Measurements from ENCODE around the gene TMEM8B. TPM values are rescaled to one million over a fixed set of nuclear protein-coding genes. Genes with fewer than 3 reads are reported as not detected.

TMEM8B gene
- total and polyA plus RNA-seq, 10 donors: 2.9 to 9.8 (median 6.2) TPM

- Histone ChIP-seq H3K4me3 (no peak overlapping the region), H3K27ac (no peak overlapping the region), H3K36me3 (no peaks in the 10 kb centered on the region), H3K4me1 (no peaks in the 10 kb centered on the region), H3K27me3 (replicated peaks in 1 of 7) (peaks cover 0 to 6% (median 0%) of the 10 kb centered on the region in 7 donors), H3K9me3 (peaks cover 0 to 8% (median 2%) of the 10 kb centered on the region in 8 donors)
- intact Hi-C loops (cut with DNase I; ENCODE audit: low total_unique reads): no loop called here
- TF ChIP-seq CTCF (IDR thresholded peaks at IDR 0.05 in 8 of 11, conservative IDR thresholded peaks at IDR 0.05 in 3 of 11): no peak
- no peak for TF ChIP-seq POLR2A (IDR thresholded peaks at IDR 0.05)
- TF ChIP-seq POLR2AphosphoS5 (IDR thresholded peaks at IDR 0.05): no peak
- DNase-seq: no peak
- 78 to 90% (median 83%) methylated on average over 2 to 3 of the region's 3 CpGs for WGBS, 5 donors
These were observed 42.5 kb downstream of the TMEM8B start for GRCh38 chr9:35871545-35871944.

GRCh38 chr9:35872505-35872904 lies 43.5 kb downstream of the TMEM8B start:
- Histone ChIP-seq H3K4me1 (no peaks in the 10 kb centered on the region), H3K36me3 (no peaks in the 10 kb centered on the region), H3K27ac (no peak overlapping the region), H3K4me3 (no peak overlapping the region), H3K27me3 (replicated peaks in 1 of 7) (peaks cover 0 to 6% (median 0%) of the 10 kb centered on the region in 7 donors), H3K9me3 (peaks cover 0 to 18% (median 11%) of the 10 kb centered on the region in 8 donors)
- 72 to 87% (median 78%) methylated on average over 3 of the region's 3 CpGs for WGBS, 5 donors
- intact Hi-C loops (cut with DNase I; ENCODE audit: low total_unique reads): no loop called here
- no peak for TF ChIP-seq POLR2A (IDR thresholded peaks at IDR 0.05)
- TF ChIP-seq POLR2AphosphoS5 (IDR thresholded peaks at IDR 0.05): no peak
- TF ChIP-seq CTCF (IDR thresholded peaks at IDR 0.05 in 8 of 11, conservative IDR thresholded peaks at IDR 0.05 in 3 of 11): no peak
- DNase-seq: no peak

- peak; percentile 92 for DNase-seq
These were observed 53.3 kb downstream of the TMEM8B start for GRCh38 chr9:35882263-35882848.

More at GRCh38 chr9:35882263-35882848, 53.3 kb downstream of the TMEM8B start:
- Histone ChIP-seq H3K4me3 (no peak overlapping the region), H3K36me3 (no peaks in the 10 kb centered on the region), H3K27ac (no peak overlapping the region), H3K9me3 (peaks cover 0 to 9% (median 7%) of the 10 kb centered on the region in 8 donors), H3K27me3 (replicated peaks in 1 of 7) (no peaks in the 10 kb centered on the region), H3K4me1 (no peaks in the 10 kb centered on the region)
- WGBS, 5 donors: 1 to 4% (median 1%) methylated on average over 4 of the region's 4 CpGs
- TF ChIP-seq POLR2A (IDR thresholded peaks at IDR 0.05) (no peak), CTCF (IDR thresholded peaks at IDR 0.05 in 8 of 11, conservative IDR thresholded peaks at IDR 0.05 in 3 of 11) (peak; percentile 83 to 96 (median 93)), POLR2AphosphoS5 (IDR thresholded peaks at IDR 0.05) (peak in 1 of 3 donors; percentile 10)
- intact Hi-C loops (cut with DNase I; ENCODE audit: low total_unique reads): loop anchor here (2.0 kb wide), 1 partner anchor 92 kb away; the partner anchor contains the start of gene NPR2
